GM15510 (cell line): ENCODE results near the gene XPA.
A peak's percentile ranks its signal among the peaks of the same experiment; 100 is the strongest.

Source experiments
- POLR2A ChIP-seq: IDR thresholded peaks from 3 replicates; pipeline ENCODE4 v1.6.1; 2011; ENCODE audit warnings: borderline replicate concordance; ENCODE audit not compliant: insufficient read length; ENCODE audit errors: extremely low read depth

XPA gene

DNA sequence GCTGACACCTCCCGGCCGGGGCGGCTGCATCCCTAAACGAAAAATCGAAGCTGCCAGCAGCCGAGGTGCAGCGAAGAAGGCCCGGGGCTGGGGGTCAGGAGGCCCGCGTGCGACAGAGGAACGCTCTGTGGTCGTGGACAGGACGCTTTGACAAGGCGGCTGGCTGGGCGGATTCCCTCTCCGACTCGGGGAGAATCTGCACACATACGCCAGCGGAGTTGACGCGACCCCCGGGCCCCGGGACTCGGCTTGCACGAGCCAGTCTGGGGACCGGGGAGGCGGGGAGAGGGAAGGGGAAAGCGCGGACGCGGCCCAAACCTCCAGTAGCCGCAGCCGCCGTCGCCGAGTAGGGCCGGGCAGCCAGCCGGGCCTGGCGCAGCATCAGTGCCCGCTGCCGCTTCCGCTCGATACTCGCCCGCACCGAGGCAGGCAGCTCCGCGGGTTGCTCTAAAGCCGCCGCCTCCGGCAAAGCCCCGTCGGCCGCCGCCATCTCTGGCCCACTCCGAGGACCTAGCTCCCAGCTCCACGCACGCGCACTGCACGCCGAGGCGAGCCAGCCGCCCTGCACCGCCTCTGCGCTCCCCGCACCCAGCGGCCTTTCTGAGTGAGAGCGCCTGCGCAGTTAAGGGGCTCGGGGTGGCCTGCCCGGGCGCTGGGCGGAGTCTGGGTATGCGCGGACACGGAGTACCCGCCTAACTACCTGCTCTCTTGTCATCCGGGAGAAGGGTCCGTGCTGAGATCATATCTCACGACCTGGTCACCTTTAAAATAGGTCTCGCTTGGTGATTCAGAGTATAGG lies at the start of gene XPA:
Gene XPA, minus strand, starts transcription at position 538 of the 799 bp plus-strand sequence. Its CDS starts 48 bp downstream, at position 490.
- peak; percentile 97 for TF ChIP-seq POLR2A

DNA sequence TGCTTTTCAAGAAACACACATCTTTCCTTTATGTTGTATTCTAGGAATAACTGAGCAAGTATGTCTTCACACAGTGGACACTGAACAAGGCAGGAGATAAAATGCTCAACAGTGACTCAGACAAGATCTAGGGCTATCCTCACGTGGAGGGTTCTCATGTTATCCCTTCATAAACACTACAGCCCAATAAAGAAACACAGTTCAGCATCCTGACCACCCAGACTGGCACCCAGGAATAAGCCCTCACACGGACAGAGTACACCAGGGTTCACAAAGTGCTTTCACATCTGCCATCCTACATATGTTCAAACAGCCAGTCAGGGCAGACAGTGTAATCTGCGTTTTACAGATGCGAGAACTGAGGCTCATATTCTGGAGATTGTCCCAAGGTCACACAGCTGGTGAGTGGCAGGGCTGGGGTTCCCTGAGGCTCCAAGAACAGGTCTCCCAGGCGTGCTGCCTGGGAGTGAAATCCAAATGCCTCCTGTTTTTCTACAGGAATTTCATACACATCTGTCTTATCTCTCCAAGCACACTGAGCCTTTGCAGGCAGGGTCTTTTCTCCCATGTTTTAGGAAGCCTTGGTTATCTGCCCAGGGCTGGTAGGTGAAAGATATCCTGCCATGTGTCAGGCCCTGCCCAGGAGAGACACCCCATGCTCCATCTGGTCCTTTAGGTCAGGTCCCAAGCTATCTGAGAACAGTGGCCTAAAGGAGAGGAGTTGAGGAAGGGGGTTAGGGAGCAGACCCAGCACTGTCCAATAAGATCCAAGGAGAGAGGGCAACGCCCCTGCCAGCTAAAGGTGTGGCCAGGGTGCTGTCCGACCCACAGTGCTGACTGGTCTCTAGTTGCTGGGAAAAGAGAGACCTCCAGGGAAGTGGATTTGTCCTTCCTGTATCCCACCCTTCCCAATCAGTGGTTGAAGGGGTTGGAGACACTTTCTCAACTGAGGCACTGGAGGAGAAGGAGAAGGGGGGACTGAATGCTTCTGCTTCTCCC lies 47.9 kb upstream of the XPA start:
- no peak for TF ChIP-seq POLR2A

DNA sequence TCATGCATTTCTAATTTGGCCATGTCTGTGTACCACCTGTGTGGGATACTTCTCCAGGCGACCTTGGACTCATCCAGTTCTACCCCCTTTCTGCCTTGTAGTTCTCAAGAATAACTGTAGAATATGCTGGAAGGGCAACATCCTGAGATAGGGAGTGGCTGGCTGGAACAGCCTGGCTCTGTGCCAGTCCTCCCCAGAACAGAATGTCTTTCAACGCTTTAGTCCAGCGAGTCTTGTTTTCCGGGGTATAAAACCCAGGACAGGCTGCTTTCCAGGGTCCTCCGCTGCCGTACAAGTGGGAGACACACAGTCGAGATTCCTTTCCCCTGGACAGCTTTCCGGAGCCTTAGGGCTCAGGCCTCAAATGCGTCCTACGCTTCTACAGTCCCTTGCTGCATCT lies 45.4 kb upstream of the XPA start:
- TF ChIP-seq POLR2A = no peak

- no peak for TF ChIP-seq POLR2A
These were observed 44.8 kb upstream of the XPA start for GRCh38 chr9:97741947-97742346.

DNA sequence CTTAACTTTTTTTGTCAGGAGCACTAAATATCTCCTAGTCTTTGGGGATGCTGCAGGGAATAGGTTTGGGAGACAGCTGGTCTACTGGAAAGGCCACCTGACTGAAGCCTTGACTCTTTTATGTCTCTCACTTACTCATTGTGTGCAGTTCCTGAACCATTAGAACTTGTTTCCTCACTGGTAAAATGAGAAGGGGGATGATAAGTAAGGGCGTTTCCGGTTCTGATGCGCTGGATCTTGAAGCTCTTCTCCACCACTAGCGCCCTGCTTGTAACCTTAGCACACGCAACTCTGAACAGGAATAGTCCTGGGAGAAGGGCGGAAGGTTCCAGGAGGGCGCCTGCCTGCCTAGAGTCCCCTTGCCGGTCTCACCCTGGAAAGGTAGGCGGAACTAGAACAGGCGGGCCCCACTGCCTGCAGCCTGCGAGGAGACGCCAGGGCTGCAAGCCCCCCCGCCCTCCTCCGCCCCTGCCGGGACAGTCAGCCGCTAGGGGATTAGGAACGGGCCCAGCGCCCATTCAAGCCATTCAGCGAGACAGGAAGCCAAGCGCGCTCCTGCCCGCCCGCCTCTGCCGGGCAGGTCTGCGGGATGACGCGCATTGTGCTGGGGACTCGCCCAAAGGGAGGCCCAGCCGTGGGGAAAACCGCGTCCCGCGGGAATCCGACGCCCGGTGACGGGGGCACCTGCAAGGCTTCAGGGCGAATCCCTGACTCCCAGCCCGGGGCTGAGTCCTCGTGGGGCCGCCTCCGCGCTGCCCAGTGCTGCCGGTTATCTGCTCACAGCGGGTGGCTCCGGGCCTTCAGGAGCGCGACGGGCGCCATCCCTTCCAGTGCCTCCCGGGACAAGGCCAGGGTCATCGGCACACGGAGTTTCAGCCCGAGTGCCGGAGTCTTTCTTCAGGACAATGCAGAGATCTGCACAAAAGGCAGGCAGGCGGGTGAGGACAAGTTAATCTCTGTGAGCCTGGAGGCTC lies 44.0 kb upstream of the XPA start:
- no peak for TF ChIP-seq POLR2A

GRCh38 chr9:97737429-97737828 lies 40.3 kb upstream of the XPA start:
- TF ChIP-seq POLR2A = no peak

- no peak for TF ChIP-seq POLR2A
These were observed 38.0 kb upstream of the XPA start for GRCh38 chr9:97735070-97735600.

DNA sequence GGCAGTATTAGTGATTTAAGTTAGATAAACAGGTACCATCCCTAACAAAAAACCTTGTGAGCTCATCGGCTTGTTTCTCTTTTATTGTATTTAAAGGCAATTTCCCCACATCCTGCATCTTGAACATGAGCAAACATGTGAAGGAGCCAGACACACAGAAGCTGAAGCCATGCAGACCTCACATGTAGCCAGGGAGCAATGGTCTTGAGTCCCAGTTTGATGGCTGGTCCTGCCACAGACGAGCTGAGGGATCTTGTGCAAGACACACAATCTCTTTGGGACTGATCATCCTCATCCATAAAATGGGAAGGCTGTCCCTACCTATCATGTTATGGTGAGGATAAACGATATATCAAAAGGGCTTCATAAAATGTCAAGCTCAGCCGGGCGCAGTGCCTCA lies 29.6 kb upstream of the XPA start:
- TF ChIP-seq POLR2A = no peak

DNA sequence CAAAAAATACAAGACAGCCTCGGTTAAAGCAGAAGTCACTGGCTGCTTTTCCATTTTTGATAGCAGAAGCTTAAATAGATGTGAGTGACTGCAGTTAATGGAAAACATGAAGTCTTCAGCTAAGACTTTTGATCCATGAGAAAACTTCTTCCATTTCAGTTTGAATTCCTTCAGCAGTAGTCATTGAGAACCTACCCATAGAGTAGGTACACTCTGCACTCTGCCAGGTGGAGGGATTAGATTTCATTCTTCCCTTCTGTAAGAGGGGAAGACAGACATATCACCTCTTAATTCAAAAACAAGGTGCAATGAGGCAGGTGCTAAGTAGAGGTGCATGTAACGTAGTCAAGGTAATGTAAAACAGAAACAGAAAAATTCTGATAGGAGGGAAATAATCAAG lies 26.7 kb upstream of the XPA start:
- TF ChIP-seq POLR2A = no peak

- TF ChIP-seq POLR2A = no peak
These were observed 25.2 kb upstream of the XPA start for GRCh38 chr9:97722331-97722730.

DNA sequence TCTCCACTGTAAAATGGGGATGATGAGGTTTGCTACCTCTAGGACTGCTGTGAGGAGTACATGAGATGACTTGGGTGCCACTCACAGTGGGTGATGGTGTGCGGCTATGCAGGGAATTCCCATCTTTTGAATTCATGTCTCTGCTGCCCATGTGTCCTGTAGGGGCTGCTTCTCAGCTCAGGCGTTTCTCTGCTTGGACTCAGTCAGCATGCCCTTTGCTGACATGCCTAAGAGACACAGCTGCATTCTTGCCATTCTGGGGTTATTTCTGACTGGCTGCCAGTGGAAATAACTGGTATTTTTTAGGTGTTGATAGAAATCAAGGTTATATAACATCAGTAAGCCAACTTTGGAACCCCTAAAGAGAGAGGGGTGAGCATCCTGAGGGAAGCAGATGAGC lies 24.3 kb upstream of the XPA start:
- TF ChIP-seq POLR2A = no peak

GRCh38 chr9:97717866-97718265 lies 20.7 kb upstream of the XPA start:
- no peak for TF ChIP-seq POLR2A

- TF ChIP-seq POLR2A = no peak
These were observed 17.3 kb upstream of the XPA start for GRCh38 chr9:97714435-97714834.

GRCh38 chr9:97711223-97711626 lies 14.1 kb upstream of the XPA start:
- no peak for TF ChIP-seq POLR2A
